ENCODE measurements around the gene OCA2. TPM values are rescaled to one million over a fixed set of nuclear protein-coding genes. Genes with fewer than 3 reads are reported as not detected.

The OCA2 gene
- total RNA-seq, 1 donor from 2014 or later = 1.0 TPM

DNA sequence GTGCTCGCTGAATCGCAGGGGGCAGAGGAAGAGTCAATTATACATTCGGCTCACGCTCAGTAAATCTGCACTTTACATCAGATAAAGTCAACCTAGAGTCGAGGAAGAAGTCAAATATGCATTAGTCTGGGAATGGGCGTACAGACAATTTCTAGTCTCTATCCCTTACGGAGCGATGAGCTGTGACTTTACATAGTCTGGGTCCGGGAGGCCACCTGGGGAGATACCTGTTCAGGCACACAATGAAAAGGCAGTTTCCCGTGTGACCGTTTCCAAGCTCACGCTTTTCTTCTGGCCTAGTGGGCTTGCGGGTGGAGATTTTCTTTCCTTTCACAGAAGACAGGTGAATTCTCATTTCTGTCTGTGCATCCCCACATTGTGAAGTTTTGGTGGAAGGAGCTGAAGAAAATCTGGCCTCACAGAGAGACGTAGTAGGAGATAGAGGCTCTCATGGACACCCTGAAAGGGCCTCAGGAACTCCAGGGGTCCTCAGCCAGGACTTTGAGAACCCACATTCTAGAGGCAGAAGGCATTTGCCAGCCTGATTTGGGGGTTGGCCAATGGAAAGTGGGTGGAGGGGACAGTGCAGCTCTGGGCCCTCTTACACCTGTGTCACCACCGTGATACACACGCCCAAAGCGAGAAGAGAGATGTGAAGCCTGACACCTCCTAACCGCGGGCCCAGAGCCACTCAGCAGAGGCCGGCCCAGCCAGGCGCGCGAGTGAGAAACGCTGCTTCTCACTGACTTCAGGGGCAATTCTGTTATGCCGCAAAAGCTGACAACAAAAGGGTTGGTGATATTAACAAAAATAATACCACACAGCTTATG lies 10.7 kb upstream of the OCA2 start:
- H3K36me3 Mint-ChIP-seq = peaks cover 26% of the 10 kb centered on the region
- TF ChIP-seq, protein P1, sequence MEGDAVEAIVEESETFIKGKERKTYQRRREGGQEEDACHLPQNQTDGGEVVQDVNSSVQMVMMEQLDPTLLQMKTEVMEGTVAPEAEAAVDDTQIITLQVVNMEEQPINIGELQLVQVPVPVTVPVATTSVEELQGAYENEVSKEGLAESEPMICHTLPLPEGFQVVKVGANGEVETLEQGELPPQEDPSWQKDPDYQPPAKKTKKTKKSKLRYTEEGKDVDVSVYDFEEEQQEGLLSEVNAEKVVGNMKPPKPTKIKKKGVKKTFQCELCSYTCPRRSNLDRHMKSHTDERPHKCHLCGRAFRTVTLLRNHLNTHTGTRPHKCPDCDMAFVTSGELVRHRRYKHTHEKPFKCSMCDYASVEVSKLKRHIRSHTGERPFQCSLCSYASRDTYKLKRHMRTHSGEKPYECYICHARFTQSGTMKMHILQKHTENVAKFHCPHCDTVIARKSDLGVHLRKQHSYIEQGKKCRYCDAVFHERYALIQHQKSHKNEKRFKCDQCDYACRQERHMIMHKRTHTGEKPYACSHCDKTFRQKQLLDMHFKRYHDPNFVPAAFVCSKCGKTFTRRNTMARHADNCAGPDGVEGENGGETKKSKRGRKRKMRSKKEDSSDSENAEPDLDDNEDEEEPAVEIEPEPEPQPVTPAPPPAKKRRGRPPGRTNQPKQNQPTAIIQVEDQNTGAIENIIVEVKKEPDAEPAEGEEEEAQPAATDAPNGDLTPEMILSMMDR (IDR thresholded peaks at IDR 0.05; ENCODE audit: unreplicated experiment) = no peak
- peaks cover 26% of the 10 kb centered on the region for H3K27me3 Mint-ChIP-seq (ENCODE audit: low read depth)
- H3K4me3 Mint-ChIP-seq = no peak overlapping the region
- H3K27ac Mint-ChIP-seq = no peak overlapping the region
- no peaks in the 10 kb centered on the region for H3K9me3 Mint-ChIP-seq
- no peak for DNase-seq (ENCODE audit: low spot score in 2 of 2, unreplicated experiment in 2 of 2)
- H3K4me1 Mint-ChIP-seq = peaks cover 10% of the 10 kb centered on the region

DNA sequence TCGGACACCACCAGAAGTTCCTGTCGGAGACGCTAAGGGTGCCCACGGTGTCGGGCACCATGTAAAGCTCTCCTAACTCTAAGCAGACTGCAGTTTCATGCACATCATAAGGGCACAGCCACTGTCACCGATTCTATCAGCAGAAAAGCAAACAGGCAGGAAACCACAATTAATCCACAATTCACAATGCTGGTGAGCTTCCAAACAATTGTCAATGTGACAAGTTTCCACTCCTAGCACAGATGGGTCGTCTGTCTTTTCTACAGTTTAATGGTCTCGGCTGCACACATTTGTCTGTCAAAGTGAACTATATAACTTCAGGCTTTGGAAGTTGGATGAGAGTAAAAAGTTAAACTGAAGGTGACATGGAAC lies 8.8 kb upstream of the OCA2 start:
- peaks cover 10% of the 10 kb centered on the region for H3K4me1 Mint-ChIP-seq
- no peaks in the 10 kb centered on the region for H3K9me3 Mint-ChIP-seq
- DNase-seq (ENCODE audit: low spot score in 2 of 2, unreplicated experiment in 2 of 2) = no peak
- H3K27ac Mint-ChIP-seq = no peak overlapping the region
- TF ChIP-seq, protein P1 (IDR thresholded peaks at IDR 0.05; ENCODE audit: unreplicated experiment) = no peak
- peaks cover 46% of the 10 kb centered on the region for H3K27me3 Mint-ChIP-seq (ENCODE audit: low read depth)
- H3K36me3 Mint-ChIP-seq = peaks cover 15% of the 10 kb centered on the region
- peak overlapping the region; percentile 82 for H3K4me3 Mint-ChIP-seq

DNA sequence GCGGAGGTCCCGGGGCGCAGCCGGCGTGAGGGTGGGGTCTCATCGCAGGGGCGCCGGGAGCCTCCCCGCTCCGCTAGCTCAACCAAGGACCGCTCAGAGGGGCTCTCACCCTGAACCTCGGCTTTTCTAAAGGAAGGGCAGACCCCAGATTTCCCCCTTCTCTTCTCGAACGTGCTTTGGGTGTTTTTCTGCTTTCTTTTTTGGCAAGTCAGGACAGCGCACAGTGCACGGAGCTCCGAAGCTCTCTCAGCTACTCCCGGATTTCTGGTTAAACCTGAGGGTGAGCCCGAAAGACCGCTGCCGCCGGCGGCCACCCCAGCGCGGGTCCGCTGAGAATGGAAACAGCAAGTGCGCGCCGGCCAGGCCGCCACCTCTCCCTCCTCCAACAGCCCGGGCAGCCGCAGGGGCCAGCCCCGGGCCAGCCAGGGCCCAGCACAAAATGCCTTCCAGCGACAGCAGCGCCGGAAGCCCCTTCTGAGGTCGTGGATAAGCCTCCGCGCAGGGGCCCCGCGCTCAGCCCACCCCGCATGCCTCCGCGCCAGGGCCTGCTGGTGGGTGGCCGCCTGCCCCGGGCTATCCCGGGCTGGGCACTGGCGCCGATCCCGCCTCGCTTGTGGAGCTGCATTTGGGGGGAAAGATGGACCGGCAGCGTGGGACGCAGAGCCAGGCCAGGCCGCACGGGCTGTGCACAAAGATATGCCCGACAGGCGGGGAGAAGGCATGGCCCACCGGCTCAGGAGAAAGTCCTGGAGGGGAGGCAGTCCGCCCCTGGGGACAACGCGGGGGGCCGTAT lies 8.2 kb upstream of the OCA2 start:
- TF ChIP-seq, protein P1 (IDR thresholded peaks at IDR 0.05; ENCODE audit: unreplicated experiment) = no peak
- H3K9me3 Mint-ChIP-seq = no peaks in the 10 kb centered on the region
- H3K36me3 Mint-ChIP-seq = peaks cover 14% of the 10 kb centered on the region
- DNase-seq (ENCODE audit: low spot score in 2 of 2, unreplicated experiment in 2 of 2) = peak in 1 of 2 experiments; percentile 56
- H3K4me1 Mint-ChIP-seq = peaks cover 10% of the 10 kb centered on the region
- peak overlapping the region; percentile 82 for H3K4me3 Mint-ChIP-seq
- peaks cover 52% of the 10 kb centered on the region for H3K27me3 Mint-ChIP-seq (ENCODE audit: low read depth)
- no peak overlapping the region for H3K27ac Mint-ChIP-seq

DNA sequence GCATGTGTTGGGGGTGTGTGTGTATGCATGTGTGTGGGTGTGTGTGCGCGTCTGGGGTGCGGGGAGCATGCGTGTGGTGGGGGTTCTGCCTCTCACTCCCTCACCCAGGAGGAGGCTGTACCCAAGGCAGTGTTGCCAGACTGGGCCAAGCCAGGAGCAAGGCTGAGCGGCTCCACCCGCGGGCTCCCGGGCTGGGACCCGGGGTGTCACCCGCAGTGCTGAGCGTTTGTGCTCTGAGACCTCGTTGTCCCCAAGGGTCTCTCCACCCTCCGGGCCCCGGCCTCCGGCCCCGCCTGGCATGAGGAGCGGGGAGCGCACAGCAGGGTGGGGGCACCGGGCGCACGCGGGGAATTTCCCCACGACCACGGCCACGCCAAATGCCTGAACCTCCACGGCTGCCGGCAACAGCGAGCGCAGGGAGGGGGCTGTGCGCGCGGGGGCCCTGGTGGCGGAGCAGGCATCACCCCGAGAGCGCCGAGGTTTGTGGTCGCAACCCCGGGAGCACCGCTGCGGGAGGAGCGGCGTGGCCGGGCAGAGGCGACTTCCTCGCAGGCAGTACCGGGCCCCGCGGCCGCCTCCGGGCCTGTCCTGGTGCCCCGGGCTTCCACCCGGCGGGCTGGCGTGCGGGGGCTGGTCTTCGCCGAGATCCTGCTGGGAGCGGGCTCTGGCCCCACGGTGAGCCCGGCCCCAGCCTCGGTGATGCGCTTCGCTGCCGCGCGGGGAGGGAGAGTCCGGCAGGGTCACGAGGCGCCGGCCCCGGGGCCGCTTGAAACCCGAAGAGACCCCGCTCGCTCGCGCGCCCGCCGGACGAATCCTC lies 7.4 kb upstream of the OCA2 start:
- TF ChIP-seq, protein P1 (IDR thresholded peaks at IDR 0.05; ENCODE audit: unreplicated experiment) = no peak
- DNase-seq (ENCODE audit: low spot score in 2 of 2, unreplicated experiment in 2 of 2) = no peak
- Mint-ChIP-seq H3K9me3 (no peaks in the 10 kb centered on the region), H3K27ac (no peak overlapping the region), H3K27me3 (ENCODE audit: low read depth) (peaks cover 60% of the 10 kb centered on the region), H3K4me3 (peak overlapping the region; percentile 53), H3K36me3 (peaks cover 6% of the 10 kb centered on the region), H3K4me1 (peaks cover 10% of the 10 kb centered on the region)

DNA sequence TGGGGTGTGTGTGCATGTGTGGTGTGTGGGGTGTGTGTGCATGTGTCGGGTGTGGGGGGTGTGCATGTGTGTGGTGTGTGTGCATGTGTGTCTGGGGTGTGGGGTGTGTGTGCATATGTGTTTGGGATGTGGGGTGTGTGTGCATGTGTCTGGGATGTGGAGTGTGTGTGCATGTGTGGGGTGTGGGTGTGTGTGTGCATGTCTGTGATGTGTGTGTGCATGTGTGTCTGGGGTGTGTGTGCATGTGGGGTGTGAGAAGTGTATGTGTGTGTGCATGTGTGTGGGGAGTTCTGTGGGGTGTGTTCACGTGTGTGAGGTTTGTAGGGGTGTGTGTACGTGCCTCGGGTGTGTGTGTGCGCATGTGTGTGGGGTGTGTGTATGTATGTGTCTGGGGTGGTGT lies 6.7 kb upstream of the OCA2 start:
- Mint-ChIP-seq H3K9me3 (no peaks in the 10 kb centered on the region), H3K27me3 (ENCODE audit: low read depth) (peaks cover 67% of the 10 kb centered on the region), H3K4me3 (peak overlapping the region; percentile 53), H3K4me1 (peaks cover 10% of the 10 kb centered on the region), H3K27ac (no peak overlapping the region), H3K36me3 (peaks cover 3% of the 10 kb centered on the region)
- TF ChIP-seq, protein P1 (IDR thresholded peaks at IDR 0.05; ENCODE audit: unreplicated experiment) = no peak
- no peak for DNase-seq (ENCODE audit: low spot score in 2 of 2, unreplicated experiment in 2 of 2)

Measured in mesothelial cell of epicardium (in vitro differentiated cells).